ENCODE measurements around the gene SOCS2.
"Not testable (repeated sequence)": the region's sequence is repeated elsewhere in the genome, so short reads cannot be mapped to it uniquely, and the experiment has no call there.

SOCS2 gene

GRCh38 chr12:93594766-93595311 is 22.4 kb downstream of the SOCS2 start:
- DNase-seq, result no peak

- no peak for DNase-seq
These were observed 22.9 kb downstream of the SOCS2 start for GRCh38 chr12:93595351-93595750.

- DNase-seq, result no peak
These were observed 25.1 kb downstream of the SOCS2 start for GRCh38 chr12:93597608-93598007.

GRCh38 chr12:93599192-93599591 is 26.7 kb downstream of the SOCS2 start:
- DNase-seq, result no peak

- no peak for DNase-seq
These were observed 29.1 kb downstream of the SOCS2 start for GRCh38 chr12:93601591-93601990.

- DNase-seq, result no peak
These were observed 30.6 kb downstream of the SOCS2 start for GRCh38 chr12:93602897-93603668.

GRCh38 chr12:93603762-93604161 is 31.3 kb downstream of the SOCS2 start:
- DNase-seq, result no peak

GRCh38 chr12:93608313-93608712 is 35.8 kb downstream of the SOCS2 start:
- DNase-seq, result no peak

GRCh38 chr12:93609281-93610192 is 37.1 kb downstream of the SOCS2 start:
- DNase-seq, result no peak

GRCh38 chr12:93612776-93613175 is 40.3 kb downstream of the SOCS2 start:
- no peak for DNase-seq

GRCh38 chr12:93614917-93615596 is 42.6 kb downstream of the SOCS2 start:
- DNase-seq, result no peak

- DNase-seq, result no peak
These were observed 44.2 kb downstream of the SOCS2 start for GRCh38 chr12:93616584-93617101.

- no peak for DNase-seq
These were observed 46.5 kb downstream of the SOCS2 start for GRCh38 chr12:93618891-93619410.

GRCh38 chr12:93621986-93622385 is 49.5 kb downstream of the SOCS2 start:
- DNase-seq, result no peak

GRCh38 chr12:93622485-93622884 is 50.0 kb downstream of the SOCS2 start:
- DNase-seq, result no peak

GRCh38 chr12:93624595-93625294 is 52.3 kb downstream of the SOCS2 start:
- DNase-seq, result no peak

GRCh38 chr12:93625295-93625645 is 52.8 kb downstream of the SOCS2 start:
- DNase-seq, result not testable (repeated sequence)

GRCh38 chr12:93626160-93626559 is 53.7 kb downstream of the SOCS2 start:
- DNase-seq, result no peak
